ENCODE data around the gene SBNO2. TPM values are rescaled to one million over a fixed set of nuclear protein-coding genes. Genes with fewer than 3 reads are reported as not detected.

The SBNO2 gene
- total and polyA plus RNA-seq, 2 experiments from 2014 or later = 6.9 to 35.4 TPM

- TF ChIP-seq ZNF462 (CRISPR knock-in tag; IDR thresholded peaks at IDR 0.05) = no peak
- TF ChIP-seq, protein P1, sequence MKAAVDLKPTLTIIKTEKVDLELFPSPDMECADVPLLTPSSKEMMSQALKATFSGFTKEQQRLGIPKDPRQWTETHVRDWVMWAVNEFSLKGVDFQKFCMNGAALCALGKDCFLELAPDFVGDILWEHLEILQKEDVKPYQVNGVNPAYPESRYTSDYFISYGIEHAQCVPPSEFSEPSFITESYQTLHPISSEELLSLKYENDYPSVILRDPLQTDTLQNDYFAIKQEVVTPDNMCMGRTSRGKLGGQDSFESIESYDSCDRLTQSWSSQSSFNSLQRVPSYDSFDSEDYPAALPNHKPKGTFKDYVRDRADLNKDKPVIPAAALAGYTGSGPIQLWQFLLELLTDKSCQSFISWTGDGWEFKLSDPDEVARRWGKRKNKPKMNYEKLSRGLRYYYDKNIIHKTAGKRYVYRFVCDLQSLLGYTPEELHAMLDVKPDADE (IDR thresholded peaks at IDR 0.05) = no peak
- TF ChIP-seq ZNF114 (CRISPR knock-in tag; IDR thresholded peaks at IDR 0.05) = no peak
- no peak for TF ChIP-seq JUNB (IDR thresholded peaks at IDR 0.05; ENCODE audit: unreplicated experiment)
- no peak for TF ChIP-seq EZH2 (IDR thresholded peaks at IDR 0.05; ENCODE audit: low read depth, unreplicated experiment)
- no peak for TF ChIP-seq NANOG (IDR thresholded peaks at IDR 0.05; ENCODE audit: borderline replicate concordance)
- TF ChIP-seq CREB1 (CRISPR knock-in tag; IDR thresholded peaks at IDR 0.05; ENCODE audit: low read depth) = no peak
- TF ChIP-seq, protein P2, sequence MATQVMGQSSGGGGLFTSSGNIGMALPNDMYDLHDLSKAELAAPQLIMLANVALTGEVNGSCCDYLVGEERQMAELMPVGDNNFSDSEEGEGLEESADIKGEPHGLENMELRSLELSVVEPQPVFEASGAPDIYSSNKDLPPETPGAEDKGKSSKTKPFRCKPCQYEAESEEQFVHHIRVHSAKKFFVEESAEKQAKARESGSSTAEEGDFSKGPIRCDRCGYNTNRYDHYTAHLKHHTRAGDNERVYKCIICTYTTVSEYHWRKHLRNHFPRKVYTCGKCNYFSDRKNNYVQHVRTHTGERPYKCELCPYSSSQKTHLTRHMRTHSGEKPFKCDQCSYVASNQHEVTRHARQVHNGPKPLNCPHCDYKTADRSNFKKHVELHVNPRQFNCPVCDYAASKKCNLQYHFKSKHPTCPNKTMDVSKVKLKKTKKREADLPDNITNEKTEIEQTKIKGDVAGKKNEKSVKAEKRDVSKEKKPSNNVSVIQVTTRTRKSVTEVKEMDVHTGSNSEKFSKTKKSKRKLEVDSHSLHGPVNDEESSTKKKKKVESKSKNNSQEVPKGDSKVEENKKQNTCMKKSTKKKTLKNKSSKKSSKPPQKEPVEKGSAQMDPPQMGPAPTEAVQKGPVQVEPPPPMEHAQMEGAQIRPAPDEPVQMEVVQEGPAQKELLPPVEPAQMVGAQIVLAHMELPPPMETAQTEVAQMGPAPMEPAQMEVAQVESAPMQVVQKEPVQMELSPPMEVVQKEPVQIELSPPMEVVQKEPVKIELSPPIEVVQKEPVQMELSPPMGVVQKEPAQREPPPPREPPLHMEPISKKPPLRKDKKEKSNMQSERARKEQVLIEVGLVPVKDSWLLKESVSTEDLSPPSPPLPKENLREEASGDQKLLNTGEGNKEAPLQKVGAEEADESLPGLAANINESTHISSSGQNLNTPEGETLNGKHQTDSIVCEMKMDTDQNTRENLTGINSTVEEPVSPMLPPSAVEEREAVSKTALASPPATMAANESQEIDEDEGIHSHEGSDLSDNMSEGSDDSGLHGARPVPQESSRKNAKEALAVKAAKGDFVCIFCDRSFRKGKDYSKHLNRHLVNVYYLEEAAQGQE (IDR thresholded peaks at IDR 0.05; ENCODE audit: unreplicated experiment) = no peak
Measured at GRCh38 chr19:1093330-1093729, 80.7 kb downstream of the SBNO2 start (continued).

Measured in GM23338 (cell line).